Neural progenitor cell (in vitro differentiated cells): ENCODE data around the gene FBXW7. TPM values are rescaled to one million over a fixed set of nuclear protein-coding genes. Genes with fewer than 3 reads are reported as not detected.

Experiments used
- DNase-seq: peaks from one replicate; pipeline ENCODE4 v3.0.0-alpha.2; 2016; ENCODE audit warnings: low spot score
- H2AFZ ChIP-seq: fragments of 200-600 bp; sonication (generic); replicated peaks from 2 replicates; pipeline ENCODE4 v1.6.1; 2016; ENCODE audit warnings: antibody characterized with exemption
- H3F3A ChIP-seq: fragments of 200-600 bp; sonication (generic); 2 replicates; pipeline ENCODE4 v1.6.1; 2016; ENCODE audit warnings: antibody characterized with exemption, low read depth
- H3K27ac ChIP-seq: fragments of 200-600 bp; sonication (generic); 2 replicates; pipeline ENCODE4 v1.5.1; 2016; ENCODE audit warnings: mild to moderate bottlenecking
- H3K27me3 ChIP-seq: fragments of 200-600 bp; sonication (generic); 2 replicates; pipeline ENCODE4 v1.6.1; 2016; ENCODE audit warnings: mild to moderate bottlenecking, moderate library complexity
- H3K36me3 ChIP-seq: fragments of 200-600 bp; sonication (generic); 2 replicates; pipeline ENCODE4 v1.5.1; 2016
- H3K4me1 ChIP-seq: fragments of 200-600 bp; sonication (generic); 2 replicates; pipeline ENCODE4 v1.6.1; 2016; ENCODE audit warnings: mixed run types
- H3K4me2 ChIP-seq: fragments of 200-600 bp; sonication (generic); 2 replicates; pipeline ENCODE4 v1.6.1; 2016
- H3K4me3 ChIP-seq: fragments of 200-600 bp; sonication (generic); 2 replicates; pipeline ENCODE4 v1.5.1; 2016
- H3K79me2 ChIP-seq: fragments of 200-600 bp; sonication (generic); 2 replicates; pipeline ENCODE4 v1.6.1; 2016; ENCODE audit warnings: low read depth
- H3K9ac ChIP-seq: fragments of 200-600 bp; sonication (generic); 2 replicates; pipeline ENCODE4 v1.6.1; 2016
- H3K9me3 ChIP-seq: fragments of 200-600 bp; sonication (generic); 2 replicates; pipeline ENCODE4 v1.5.1; 2016; ENCODE audit warnings: low read depth
- H4K20me1 ChIP-seq: fragments of 200-600 bp; sonication (generic); 2 replicates; pipeline ENCODE4 v1.6.1; 2016; ENCODE audit warnings: low read depth
- H3K27ac Mint-ChIP-seq: 3 replicates; pipeline ENCODE4 v1.8.0; 2021; ENCODE audit warnings: mixed read lengths
- H3K27me3 Mint-ChIP-seq: 2 replicates; pipeline ENCODE4 v1.8.0; 2022; ENCODE audit warnings: low read depth, mild to moderate bottlenecking, inconsistent platforms, moderate library complexity, mixed read lengths; ENCODE audit not compliant: insufficient read depth
- H3K36me3 Mint-ChIP-seq: 3 replicates; pipeline ENCODE4 v1.8.0; 2021; ENCODE audit warnings: mixed read lengths
- H3K4me1 Mint-ChIP-seq: 3 replicates; pipeline ENCODE4 v1.8.0; 2021; ENCODE audit warnings: mixed read lengths
- H3K4me3 Mint-ChIP-seq: 3 replicates; pipeline ENCODE4 v1.8.0; 2021; ENCODE audit warnings: mild to moderate bottlenecking, moderate library complexity, mixed read lengths
- H3K9me3 Mint-ChIP-seq: 3 replicates; pipeline ENCODE4 v1.8.0; 2020; ENCODE audit warnings: mixed read lengths
- CTCF ChIP-seq: fragments of 200-600 bp; sonication (generic); IDR thresholded peaks from 2 replicates; pipeline ENCODE4 v1.5.1; 2017; ENCODE audit warnings: antibody characterized with exemption, mild to moderate bottlenecking
- EZH2 ChIP-seq: fragments of 200-600 bp; sonication (generic); IDR thresholded peaks from 2 replicates; pipeline ENCODE4 v1.6.1; 2017; ENCODE audit warnings: antibody characterized with exemption, mild to moderate bottlenecking, moderate library complexity
- EZH2phosphoT487 ChIP-seq: fragments of 200-600 bp; sonication (generic); IDR thresholded peaks from 2 replicates; pipeline ENCODE4 v1.6.1; 2017; ENCODE audit warnings: antibody characterized with exemption
- total RNA-seq: library from RNA; depleted of rRNA; stranded (reverse); fragments of >200 nt; gene quantifications from 2 replicates; pipeline ENCODE4 v1.2.3, GENCODE V29; 2015; ENCODE audit warnings: low replicate concordance

Gene FBXW7
- total RNA-seq, 1 donor from 2014 or later = 43.9 TPM

DNA sequence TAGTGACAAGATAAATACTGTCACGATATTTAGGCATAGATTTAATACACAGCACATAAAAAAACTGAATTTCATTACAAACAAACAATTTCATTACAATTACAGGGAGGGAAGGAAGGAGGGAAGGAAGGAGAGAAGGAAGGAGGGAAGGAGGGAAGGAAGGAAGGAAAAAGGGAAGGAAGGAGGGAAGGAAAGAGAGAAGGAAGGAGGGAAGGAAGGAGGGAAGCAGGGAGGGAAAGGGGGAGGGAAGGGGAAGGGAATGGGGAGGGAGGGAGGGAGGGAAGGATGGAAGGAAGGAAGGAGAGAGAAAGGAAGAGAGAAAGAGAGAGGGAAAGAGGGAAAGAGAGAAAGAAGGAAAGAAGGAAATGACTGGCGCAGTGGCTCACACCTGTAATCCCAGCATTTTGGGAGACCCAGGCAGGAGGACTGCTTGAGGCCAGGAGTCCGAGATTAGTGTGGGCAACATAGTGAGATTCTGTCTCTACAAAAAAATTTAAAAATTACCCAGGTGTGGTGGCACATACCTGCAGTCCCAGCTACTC is 64.6 kb downstream of the FBXW7 start:
- H4K20me1 ChIP-seq = peaks cover 5% of the 10 kb centered on the region
- no peaks in the 10 kb centered on the region for H3F3A ChIP-seq
- peaks cover 68% of the 10 kb centered on the region for H3K79me2 ChIP-seq
- H3K27ac ChIP-seq = no peak overlapping the region
- TF ChIP-seq CTCF = no peak
- TF ChIP-seq EZH2phosphoT487 = no peak
- no peak for TF ChIP-seq EZH2
- peaks cover 2% of the 10 kb centered on the region for H3K4me1 ChIP-seq
- Mint-ChIP-seq H3K36me3 (peaks cover 2% of the 10 kb centered on the region), H3K9me3 (no peaks in the 10 kb centered on the region), H3K4me1 (no peaks in the 10 kb centered on the region), H3K27me3 (no peaks in the 10 kb centered on the region), H3K27ac (no peak overlapping the region), H3K4me3 (no peak overlapping the region)
- no peak overlapping the region for H3K9ac ChIP-seq
- no peaks in the 10 kb centered on the region for H3K36me3 ChIP-seq
- no peak for DNase-seq
- no peak overlapping the region for H3K4me3 ChIP-seq
- no peak overlapping the region for H3K4me2 ChIP-seq
- H3K9me3 ChIP-seq = no peaks in the 10 kb centered on the region
- no peaks in the 10 kb centered on the region for H3K27me3 ChIP-seq
- no peak overlapping the region for H2AFZ ChIP-seq

- Mint-ChIP-seq H3K36me3 (no peaks in the 10 kb centered on the region), H3K9me3 (no peaks in the 10 kb centered on the region), H3K27ac (no peak overlapping the region), H3K4me1 (no peaks in the 10 kb centered on the region), H3K27me3 (no peaks in the 10 kb centered on the region), H3K4me3 (no peak overlapping the region)
- Histone ChIP-seq H3K27me3 (no peaks in the 10 kb centered on the region), H3K4me2 (no peak overlapping the region), H3K4me3 (no peak overlapping the region), H3K4me1 (no peaks in the 10 kb centered on the region), H3F3A (no peaks in the 10 kb centered on the region), H3K36me3 (no peaks in the 10 kb centered on the region), H3K9ac (no peak overlapping the region), H4K20me1 (no peaks in the 10 kb centered on the region), H3K79me2 (peaks cover 59% of the 10 kb centered on the region), H2AFZ (no peak overlapping the region), H3K27ac (no peak overlapping the region), H3K9me3 (no peaks in the 10 kb centered on the region)
- TF ChIP-seq CTCF = no peak
- no peak for TF ChIP-seq EZH2
- TF ChIP-seq EZH2phosphoT487 = no peak
- no peak for DNase-seq
Observed at GRCh38 chr4:152468408-152468807, 67.5 kb downstream of the FBXW7 start.

GRCh38 chr4:152467101-152467500 is 68.8 kb downstream of the FBXW7 start:
- H3K4me3 ChIP-seq = no peak overlapping the region
- no peak for DNase-seq

More at GRCh38 chr4:152467101-152467500, 68.8 kb downstream of the FBXW7 start:
- no peaks in the 10 kb centered on the region for H4K20me1 ChIP-seq
- H3K4me1 ChIP-seq = no peaks in the 10 kb centered on the region
- no peak overlapping the region for H3K4me3 Mint-ChIP-seq
- H3K79me2 ChIP-seq = peaks cover 54% of the 10 kb centered on the region
- H2AFZ ChIP-seq = no peak overlapping the region
- no peaks in the 10 kb centered on the region for H3K36me3 ChIP-seq
- H3K27ac ChIP-seq = no peak overlapping the region
- no peak overlapping the region for H3K4me2 ChIP-seq
- no peak overlapping the region for H3K27ac Mint-ChIP-seq
- TF ChIP-seq EZH2 (no peak), EZH2phosphoT487 (no peak), CTCF (no peak)
- no peaks in the 10 kb centered on the region for H3K9me3 Mint-ChIP-seq
- H3K27me3 ChIP-seq = no peaks in the 10 kb centered on the region
- no peaks in the 10 kb centered on the region for H3K36me3 Mint-ChIP-seq
- H3F3A ChIP-seq = no peaks in the 10 kb centered on the region
- no peaks in the 10 kb centered on the region for H3K4me1 Mint-ChIP-seq
- no peaks in the 10 kb centered on the region for H3K27me3 Mint-ChIP-seq
- H3K9ac ChIP-seq = no peak overlapping the region
- H3K9me3 ChIP-seq = no peaks in the 10 kb centered on the region
